Smooth muscle cell (in vitro differentiated cells): ENCODE measurements around the gene KRT82. TPM values are rescaled to one million over a fixed set of nuclear protein-coding genes. Genes with fewer than 3 reads are reported as not detected.

ENCODE experiments used
- DNase-seq: peaks from one replicate; lab custom pipeline; 2025; ENCODE audit not compliant: unreplicated experiment; lab: John Stamatoyannopoulos, UW
- H2AFZ ChIP-seq: fragments of 200-600 bp; sonication (generic); 2 replicates; pipeline ENCODE4 v1.6.0; 2016; ENCODE audit warnings: antibody characterized with exemption, low read depth, mild to moderate bottlenecking
- H3F3A ChIP-seq: fragments of 200-600 bp; sonication (generic); 2 replicates; pipeline ENCODE4 v1.6.0; 2017; ENCODE audit warnings: antibody characterized with exemption, low read depth
- H3K27ac ChIP-seq: fragments of 200-600 bp; sonication (generic); 2 replicates; pipeline ENCODE4 v1.5.1; 2016; ENCODE audit warnings: low read depth, mild to moderate bottlenecking
- H3K27me3 ChIP-seq: fragments of 200-600 bp; sonication (generic); 2 replicates; pipeline ENCODE4 v1.6.1; 2016; ENCODE audit warnings: low read depth, mild to moderate bottlenecking
- H3K36me3 ChIP-seq: fragments of 200-600 bp; sonication (generic); 2 replicates; pipeline ENCODE4 v1.5.1; 2016; ENCODE audit warnings: low read depth
- H3K4me1 ChIP-seq: fragments of 200-600 bp; sonication (generic); 2 replicates; pipeline ENCODE4 v1.5.1; 2016; ENCODE audit warnings: low read depth
- H3K4me2 ChIP-seq: fragments of 200-600 bp; sonication (generic); 2 replicates; pipeline ENCODE4 v1.6.0; 2016; ENCODE audit warnings: mild to moderate bottlenecking
- H3K4me3 ChIP-seq: fragments of 200-600 bp; sonication (generic); 2 replicates; pipeline ENCODE4 v1.5.1; 2016; ENCODE audit warnings: mild to moderate bottlenecking
- H3K79me2 ChIP-seq: fragments of 200-600 bp; sonication (generic); 2 replicates; pipeline ENCODE4 v1.6.0; 2016; ENCODE audit warnings: low read depth, mild to moderate bottlenecking
- H3K9ac ChIP-seq: fragments of 200-600 bp; sonication (generic); 2 replicates; pipeline ENCODE4 v1.6.0; 2016; ENCODE audit warnings: low read depth
- H3K9me3 ChIP-seq: fragments of 200-600 bp; sonication (generic); replicated peaks from 2 replicates; pipeline ENCODE4 v1.5.1; 2016; ENCODE audit warnings: low read depth
- H4K20me1 ChIP-seq: fragments of 200-600 bp; sonication (generic); 2 replicates; pipeline ENCODE4 v1.6.0; 2016; ENCODE audit warnings: low read depth
- WGBS: methylation state at CpG from one replicate; pipeline ENCODE4 v1.1.7; 2016; ENCODE audit warnings: low lambda C conversion rate; 5-methylcytosine and 5-hydroxymethylcytosine counted together
- polyA plus RNA-seq: library from polyadenylated mRNA; unstranded; fragments of >200 nt; fragmentation: Nextera tagmentation; extraction: Ambion mirVana; gene quantifications from 2 replicates; pipeline ENCODE4 v1.2.1, GENCODE V29; 2016
- total RNA-seq: library from RNA; depleted of rRNA; stranded (reverse); fragments of >200 nt; gene quantifications from 2 replicates; pipeline ENCODE4 v1.2.3, GENCODE V29; 2014
- TF ChIP-seq, protein P1 (sequence below): fragments of 200-600 bp; sonication (generic); IDR thresholded peaks from 2 replicates; pipeline ENCODE4 v1.5.1; 2017; ENCODE audit warnings: borderline replicate concordance, mild to moderate bottlenecking, antibody characterized with exemption; ENCODE audit not compliant: insufficient read depth, poor library complexity, severe bottlenecking

The KRT82 gene
- total and polyA plus RNA-seq, 2 experiments from 2014 or later: 0.23 TPM; not detected in 1

GRCh38 chr12:52371716-52372115, 34.4 kb downstream of the KRT82 start:
- no peak for DNase-seq
- Histone ChIP-seq H3K27ac (no peak overlapping the region), H3K9me3 (peaks cover 4% of the 10 kb centered on the region), H3K4me3 (no peak overlapping the region), H3F3A (no peaks in the 10 kb centered on the region), H3K79me2 (no peaks in the 10 kb centered on the region), H3K4me1 (no peaks in the 10 kb centered on the region), H4K20me1 (no peaks in the 10 kb centered on the region), H2AFZ (no peak overlapping the region), H3K9ac (no peak overlapping the region), H3K27me3 (peaks cover 28% of the 10 kb centered on the region), H3K36me3 (no peaks in the 10 kb centered on the region), H3K4me2 (no peak overlapping the region)
- TF ChIP-seq, protein P1, sequence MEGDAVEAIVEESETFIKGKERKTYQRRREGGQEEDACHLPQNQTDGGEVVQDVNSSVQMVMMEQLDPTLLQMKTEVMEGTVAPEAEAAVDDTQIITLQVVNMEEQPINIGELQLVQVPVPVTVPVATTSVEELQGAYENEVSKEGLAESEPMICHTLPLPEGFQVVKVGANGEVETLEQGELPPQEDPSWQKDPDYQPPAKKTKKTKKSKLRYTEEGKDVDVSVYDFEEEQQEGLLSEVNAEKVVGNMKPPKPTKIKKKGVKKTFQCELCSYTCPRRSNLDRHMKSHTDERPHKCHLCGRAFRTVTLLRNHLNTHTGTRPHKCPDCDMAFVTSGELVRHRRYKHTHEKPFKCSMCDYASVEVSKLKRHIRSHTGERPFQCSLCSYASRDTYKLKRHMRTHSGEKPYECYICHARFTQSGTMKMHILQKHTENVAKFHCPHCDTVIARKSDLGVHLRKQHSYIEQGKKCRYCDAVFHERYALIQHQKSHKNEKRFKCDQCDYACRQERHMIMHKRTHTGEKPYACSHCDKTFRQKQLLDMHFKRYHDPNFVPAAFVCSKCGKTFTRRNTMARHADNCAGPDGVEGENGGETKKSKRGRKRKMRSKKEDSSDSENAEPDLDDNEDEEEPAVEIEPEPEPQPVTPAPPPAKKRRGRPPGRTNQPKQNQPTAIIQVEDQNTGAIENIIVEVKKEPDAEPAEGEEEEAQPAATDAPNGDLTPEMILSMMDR: no peak
- WGBS: 86% methylated on average over 3 of the region's 3 CpGs

DNA sequence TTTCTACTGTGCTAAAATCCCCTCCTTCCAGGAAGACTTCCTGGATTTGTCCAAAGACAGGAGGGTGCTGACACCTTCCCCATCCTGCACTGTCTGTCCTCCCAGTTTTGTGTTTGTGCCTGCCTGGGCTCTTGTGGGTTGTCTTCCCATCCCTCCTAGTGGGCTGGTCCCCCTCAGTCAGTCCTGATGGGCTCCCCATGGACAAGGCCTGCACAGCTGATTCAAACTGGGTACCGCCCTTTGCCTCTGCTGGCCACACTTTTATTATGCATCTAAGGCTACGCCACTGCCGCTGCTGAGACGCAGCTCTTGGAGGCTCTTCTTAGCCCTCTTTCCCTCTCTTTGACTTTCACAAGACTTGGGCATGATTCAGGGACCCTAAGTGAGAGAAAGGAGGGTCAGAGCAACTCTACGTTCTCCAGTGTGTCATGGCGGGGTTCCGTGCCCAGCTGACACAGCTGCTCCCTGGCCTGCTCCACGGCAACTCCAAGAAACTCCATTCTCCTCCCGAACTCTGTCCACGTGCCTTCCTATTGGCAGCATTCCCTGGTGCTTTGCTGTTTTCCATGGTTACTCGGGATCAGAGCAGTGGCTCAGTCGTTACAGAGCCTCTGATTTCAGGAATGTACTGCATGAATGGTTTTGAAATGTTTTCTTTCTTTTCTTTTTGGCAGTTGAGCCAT, 35.1 kb downstream of the KRT82 start:
- peaks cover 4% of the 10 kb centered on the region for H3K9me3 ChIP-seq
- no peaks in the 10 kb centered on the region for H3K79me2 ChIP-seq
- no peak overlapping the region for H3K4me2 ChIP-seq
- no peak for DNase-seq
- H3K27me3 ChIP-seq: peaks cover 28% of the 10 kb centered on the region
- no peaks in the 10 kb centered on the region for H3K4me1 ChIP-seq
- H3K9ac ChIP-seq: no peak overlapping the region
- H3K27ac ChIP-seq: no peak overlapping the region
- no peak overlapping the region for H2AFZ ChIP-seq
- no peaks in the 10 kb centered on the region for H4K20me1 ChIP-seq
- 85% methylated on average over 12 of the region's 12 CpGs for WGBS
- no peaks in the 10 kb centered on the region for H3F3A ChIP-seq
- no peak overlapping the region for H3K4me3 ChIP-seq
- TF ChIP-seq, protein P1: no peak
- no peaks in the 10 kb centered on the region for H3K36me3 ChIP-seq

GRCh38 chr12:52369809-52370208, 36.3 kb downstream of the KRT82 start:
- Histone ChIP-seq H4K20me1 (no peaks in the 10 kb centered on the region), H3K9me3 (peaks cover 4% of the 10 kb centered on the region), H3K27me3 (peaks cover 28% of the 10 kb centered on the region), H3K36me3 (no peaks in the 10 kb centered on the region), H3K4me3 (no peak overlapping the region), H3K4me1 (no peaks in the 10 kb centered on the region), H3F3A (no peaks in the 10 kb centered on the region), H3K27ac (no peak overlapping the region), H2AFZ (no peak overlapping the region), H3K79me2 (no peaks in the 10 kb centered on the region), H3K4me2 (no peak overlapping the region), H3K9ac (no peak overlapping the region)
- 76% methylated on average over 6 of the region's 6 CpGs for WGBS
- DNase-seq: no peak
- TF ChIP-seq, protein P1: no peak

DNA sequence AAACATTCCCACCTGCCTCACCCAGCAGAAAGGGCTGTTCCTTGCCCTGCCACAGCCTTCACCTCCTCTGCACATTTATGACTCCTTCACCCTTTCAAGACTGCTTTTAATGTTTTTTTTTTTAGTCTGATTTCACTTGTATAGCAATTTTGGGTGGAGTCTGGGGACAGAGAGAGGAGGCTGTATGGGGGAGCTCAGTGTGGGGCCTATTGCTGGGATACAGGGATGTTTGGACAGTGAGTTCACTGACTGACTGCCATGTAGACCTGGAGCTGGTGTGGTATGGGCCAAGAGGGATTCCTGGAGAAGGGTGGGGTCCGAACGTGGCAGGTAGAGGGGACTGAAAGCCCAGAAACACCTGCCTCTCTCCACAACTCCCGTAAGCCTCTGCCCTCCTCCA, 36.9 kb downstream of the KRT82 start:
- DNase-seq: no peak
- no peak overlapping the region for H3K4me3 ChIP-seq
- no peaks in the 10 kb centered on the region for H3F3A ChIP-seq
- WGBS: 57% methylated on average over 3 of the region's 3 CpGs
- H3K36me3 ChIP-seq: no peaks in the 10 kb centered on the region
- TF ChIP-seq, protein P1: no peak
- H3K27ac ChIP-seq: no peak overlapping the region
- no peak overlapping the region for H3K4me2 ChIP-seq
- H3K4me1 ChIP-seq: no peaks in the 10 kb centered on the region
- H3K79me2 ChIP-seq: no peaks in the 10 kb centered on the region
- no peaks in the 10 kb centered on the region for H4K20me1 ChIP-seq
- H3K27me3 ChIP-seq: peaks cover 28% of the 10 kb centered on the region
- peaks cover under 1% of the 10 kb centered on the region for H3K9me3 ChIP-seq
- H2AFZ ChIP-seq: no peak overlapping the region
- no peak overlapping the region for H3K9ac ChIP-seq
